Activated CD4-positive, alpha-beta T cell treated with anti-CD3 and anti-CD28 coated beads for 24 hours (primary cell): ENCODE measurements around the gene MTTP.

ENCODE experiments used
- DNase-seq, 2 donors: peaks; one replicate each; pipeline ENCODE4 v3.0.0-alpha.2; 2020; ENCODE audit warnings: low read depth in 2 of 2

The MTTP gene

DNA sequence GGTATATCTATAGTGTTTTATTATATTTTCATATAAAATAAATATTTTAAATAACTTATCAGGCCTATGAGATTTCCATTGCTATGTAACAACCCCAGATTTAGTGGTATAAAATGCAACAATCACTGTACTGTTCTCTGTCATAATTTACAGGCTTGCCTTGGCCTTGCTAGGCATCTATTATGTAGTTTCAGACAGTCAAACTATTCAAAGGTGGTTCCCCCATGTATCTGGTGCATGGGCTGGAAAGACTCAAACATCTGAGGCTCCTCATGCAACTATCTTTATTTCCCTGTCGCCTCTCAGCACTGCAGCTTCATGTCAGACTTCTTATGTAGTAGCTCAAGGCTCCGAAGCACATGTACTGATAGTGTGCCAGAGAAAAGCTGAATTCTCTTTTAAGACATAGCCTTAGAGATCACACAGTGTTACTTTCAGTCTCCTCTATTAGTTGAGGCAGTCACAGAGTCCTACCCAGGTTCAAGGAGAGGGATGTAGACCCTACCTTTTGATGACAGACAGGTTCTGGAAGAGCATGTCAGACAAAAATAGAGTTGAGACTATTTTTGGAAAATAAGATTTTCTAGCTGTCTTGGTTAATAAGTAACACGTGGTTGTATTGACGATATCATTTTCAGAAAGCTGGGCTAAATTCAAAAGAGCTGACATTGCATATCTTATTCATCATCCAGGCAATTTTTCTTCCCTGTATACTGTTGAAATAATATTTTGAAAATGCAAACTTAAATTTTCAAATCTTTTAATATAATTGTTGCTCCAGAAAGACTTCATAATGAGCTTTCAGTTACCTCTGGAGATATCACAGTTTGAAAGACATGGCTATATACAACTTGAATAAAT lies 19.4 kb downstream of the MTTP start:
- no peak for DNase-seq

DNA sequence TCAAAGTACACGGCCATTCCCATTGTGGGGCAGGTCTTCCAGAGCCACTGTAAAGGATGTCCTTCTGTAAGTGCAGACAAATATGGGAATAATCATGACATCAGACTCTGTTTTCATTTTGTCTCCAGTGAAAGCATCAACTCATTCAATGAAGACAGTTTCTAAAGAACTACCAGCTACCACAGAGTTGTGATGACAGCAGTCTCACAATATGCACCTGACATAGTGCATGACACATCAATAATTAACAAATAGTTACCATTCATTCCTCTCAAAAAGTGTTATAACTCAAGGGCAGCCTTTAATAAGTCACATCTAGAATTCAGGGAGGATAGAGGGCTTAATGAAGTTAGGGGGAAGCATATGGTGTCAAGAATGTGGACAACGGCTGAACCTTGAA lies 20.2 kb downstream of the MTTP start:
- no peak for DNase-seq

DNA sequence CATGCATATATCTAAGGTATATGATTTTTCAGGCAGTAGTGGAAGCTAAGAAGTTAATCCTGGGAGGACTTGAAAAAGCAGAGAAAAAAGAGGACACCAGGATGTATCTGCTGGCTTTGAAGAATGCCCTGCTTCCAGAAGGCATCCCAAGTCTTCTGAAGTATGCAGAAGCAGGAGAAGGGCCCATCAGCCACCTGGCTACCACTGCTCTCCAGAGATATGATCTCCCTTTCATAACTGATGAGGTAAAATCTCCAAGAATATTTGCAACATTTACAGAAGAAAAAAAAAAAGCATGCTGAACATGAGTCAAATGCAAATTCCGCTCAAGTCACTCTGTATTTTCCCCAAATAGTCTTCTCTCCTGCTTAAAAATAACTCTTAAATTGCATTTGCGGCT lies 32.1 kb downstream of the MTTP start:
- DNase-seq, result no peak

DNA sequence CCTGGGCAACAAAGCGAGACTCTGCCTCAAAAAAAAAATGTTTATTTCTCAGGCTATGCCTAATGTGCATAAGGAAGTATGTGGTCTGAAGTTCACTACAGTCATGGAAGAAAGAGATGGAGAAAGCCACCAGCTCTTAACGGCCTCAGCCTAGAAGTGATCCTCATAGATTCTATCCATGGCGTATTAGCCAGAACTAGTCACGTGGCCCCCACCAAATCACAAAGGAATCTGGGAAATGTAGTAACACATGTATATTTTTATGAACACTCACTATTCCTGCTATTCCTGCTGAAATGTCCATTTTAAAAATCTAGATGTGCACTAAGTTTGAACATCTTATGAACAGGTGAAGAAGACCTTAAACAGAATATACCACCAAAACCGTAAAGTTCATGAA lies 33.8 kb downstream of the MTTP start:
- no peak for DNase-seq

DNA sequence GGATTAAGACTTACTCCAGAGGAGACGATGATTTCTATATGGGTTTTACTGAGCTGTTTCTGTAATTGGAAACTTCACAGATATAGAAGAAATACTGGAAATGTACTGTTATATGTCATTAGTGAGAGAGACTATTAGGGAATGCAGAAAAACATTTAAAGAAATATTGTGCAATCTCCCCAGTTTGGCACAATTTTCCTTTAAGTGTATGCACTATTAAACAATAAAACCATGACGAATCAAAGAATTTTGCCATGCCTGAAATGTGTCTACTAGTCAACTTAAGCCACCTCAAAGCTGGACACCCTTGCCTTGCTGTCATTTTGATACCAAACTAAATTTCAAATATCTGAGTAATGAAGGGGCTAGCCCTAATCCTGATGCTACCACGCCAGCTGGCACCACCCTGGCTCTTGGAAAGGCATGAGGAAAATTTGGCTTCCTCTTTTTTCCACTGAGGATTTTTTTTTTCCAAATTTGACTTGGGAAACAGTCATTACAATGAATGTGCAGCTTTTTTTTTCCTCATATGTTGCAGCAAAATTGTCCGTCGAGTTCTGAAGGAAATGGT lies 36.1 kb downstream of the MTTP start:
- no peak for DNase-seq

DNA sequence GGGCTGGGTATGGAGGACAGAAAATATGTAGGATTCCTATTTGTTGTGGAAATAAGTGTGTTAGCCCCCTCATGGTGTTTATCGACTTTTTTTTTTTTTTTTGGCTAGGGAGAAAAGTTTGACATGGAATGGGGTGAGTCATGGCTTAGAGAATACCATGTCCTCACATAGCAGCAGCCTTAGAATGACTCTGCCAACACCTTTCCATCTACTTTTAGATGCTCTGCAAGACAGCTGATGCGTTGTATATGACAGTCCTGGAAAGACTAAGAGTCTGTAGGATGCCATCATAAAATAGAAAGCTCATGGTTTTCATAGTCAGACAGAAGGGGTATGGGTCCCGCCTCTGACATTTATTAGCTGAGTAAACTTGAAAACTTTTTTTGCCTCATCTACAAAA lies 37.7 kb downstream of the MTTP start:
- no peak for DNase-seq

DNA sequence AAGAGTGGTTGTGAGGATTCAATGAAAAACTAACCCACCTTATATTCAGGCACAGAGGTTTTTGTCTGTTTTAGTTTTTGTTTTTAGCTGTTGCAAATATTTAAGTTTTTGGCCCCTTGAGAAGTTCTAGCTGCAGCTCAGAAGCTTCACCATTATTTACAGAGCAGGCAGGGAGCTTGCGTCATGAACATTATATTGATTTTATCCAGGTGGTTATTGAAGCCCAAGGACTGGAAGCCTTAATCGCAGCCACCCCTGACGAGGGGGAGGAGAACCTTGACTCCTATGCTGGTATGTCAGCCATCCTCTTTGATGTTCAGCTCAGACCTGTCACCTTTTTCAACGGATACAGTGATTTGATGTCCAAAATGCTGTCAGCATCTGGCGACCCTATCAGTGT lies 38.1 kb downstream of the MTTP start:
- DNase-seq, result no peak

DNA sequence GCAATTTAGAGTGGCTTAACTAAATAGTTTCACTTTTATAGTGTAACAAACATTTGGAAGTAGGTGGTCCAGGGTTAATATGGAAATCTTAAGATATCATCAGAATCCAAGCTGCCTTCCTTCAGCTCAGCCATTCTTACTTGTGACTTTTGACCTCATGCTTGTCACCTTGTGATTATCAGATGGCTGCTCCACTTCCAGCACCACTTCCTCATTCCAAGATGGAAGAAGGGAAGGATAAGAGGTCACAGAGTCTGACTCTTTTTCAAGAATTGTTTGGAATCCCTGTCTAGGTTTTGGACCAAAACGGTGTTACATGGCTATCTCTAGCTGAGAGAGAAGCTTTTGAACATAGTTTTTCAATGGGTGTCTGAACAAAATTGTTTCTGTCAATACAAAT lies 39.9 kb downstream of the MTTP start:
- DNase-seq, result no peak

DNA sequence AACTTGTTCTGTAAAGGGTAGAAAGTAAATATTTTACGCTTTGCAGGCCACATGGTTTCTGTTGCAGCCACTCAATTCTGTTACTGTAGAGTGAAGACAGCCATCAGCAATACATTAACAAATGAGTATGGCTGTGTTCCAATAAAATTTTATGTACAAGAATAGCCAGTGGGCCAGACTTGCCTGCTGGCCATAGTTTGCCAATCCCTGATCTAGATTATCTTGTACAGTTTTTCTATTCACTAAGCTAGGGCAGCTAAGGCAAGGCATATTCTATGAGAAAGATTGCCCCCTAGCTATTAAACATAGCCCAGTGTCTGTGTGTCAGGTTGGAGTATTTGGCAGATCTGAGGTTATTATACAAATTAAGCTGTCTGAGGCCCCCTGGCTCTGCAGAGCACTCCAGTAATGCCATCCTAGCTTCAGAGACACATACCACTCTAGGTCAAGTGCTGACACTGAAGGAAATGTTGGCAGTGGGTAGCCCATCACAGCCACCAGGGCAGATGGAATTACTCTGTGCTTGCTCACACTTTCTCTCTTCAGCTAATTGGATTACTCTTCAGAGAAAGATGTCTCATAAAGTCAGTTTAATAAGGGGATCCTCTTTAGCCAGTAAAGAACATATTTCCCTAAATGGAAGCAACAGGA lies 40.7 kb downstream of the MTTP start:
- no peak for DNase-seq

DNA sequence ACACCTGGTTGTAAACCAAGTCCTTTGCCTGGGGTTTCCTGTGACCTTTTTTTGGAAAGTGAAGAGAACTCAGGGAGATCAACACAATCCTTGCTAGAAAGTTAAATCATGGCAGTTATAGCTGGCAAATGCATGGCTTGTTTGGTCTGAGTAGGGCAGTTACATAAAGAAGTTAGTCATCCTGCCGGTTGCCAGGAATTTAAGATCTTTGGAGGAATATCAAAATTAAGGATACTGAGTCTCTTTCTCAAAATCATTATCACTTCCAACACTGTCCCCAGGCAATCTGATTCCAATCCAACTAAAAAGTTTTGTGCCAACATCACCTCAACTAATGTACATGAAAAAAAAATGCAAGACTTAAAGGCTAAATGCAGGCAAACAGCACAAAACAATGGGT lies 42.8 kb downstream of the MTTP start:
- DNase-seq, result no peak

DNA sequence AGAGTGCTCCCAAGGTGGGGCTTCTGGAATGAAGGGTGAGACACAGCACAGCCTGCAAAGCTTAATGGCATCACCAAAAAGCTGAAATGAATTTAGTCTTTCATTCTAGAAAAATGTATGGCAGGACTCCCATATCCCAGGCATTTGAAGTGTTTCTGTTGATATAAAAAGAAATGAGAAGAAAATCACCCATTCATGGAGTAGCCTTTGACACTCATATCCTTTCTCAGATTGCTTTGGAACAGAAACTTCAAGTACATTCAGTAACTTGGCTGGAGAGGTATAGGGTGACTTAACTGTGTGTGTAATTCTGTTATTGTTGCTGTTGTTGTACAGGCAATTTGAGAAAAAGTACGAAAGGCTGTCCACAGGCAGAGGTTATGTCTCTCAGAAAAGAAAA lies 47.7 kb downstream of the MTTP start:
- no peak for DNase-seq

DNA sequence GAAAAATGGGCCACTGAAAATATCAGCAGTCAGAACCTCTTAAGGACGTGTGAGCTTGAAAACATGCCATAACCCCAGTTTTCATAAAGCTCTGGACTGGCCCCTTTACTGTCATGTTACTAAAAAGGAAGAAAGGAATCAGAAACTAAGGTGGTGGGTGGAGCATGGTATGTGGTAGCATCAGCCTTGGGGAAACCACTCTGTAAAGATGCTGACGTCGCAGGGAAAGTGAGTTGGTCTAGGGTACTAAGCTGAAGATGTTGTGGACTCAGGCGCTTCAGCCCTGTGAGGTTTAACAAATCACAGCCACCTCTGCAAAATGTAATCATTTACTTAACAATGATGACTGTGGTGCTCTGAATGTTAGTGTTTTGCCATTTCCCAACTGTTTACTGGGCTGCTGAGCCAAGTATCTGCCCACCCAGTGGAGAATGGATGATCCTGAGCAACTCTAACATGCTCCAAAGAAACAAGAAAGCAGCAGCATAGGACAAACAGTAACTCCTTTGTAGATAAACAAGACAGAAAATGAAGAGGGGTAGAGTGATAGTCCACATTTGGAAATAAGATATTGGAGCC lies 49.6 kb downstream of the MTTP start:
- DNase-seq, result no peak

DNA sequence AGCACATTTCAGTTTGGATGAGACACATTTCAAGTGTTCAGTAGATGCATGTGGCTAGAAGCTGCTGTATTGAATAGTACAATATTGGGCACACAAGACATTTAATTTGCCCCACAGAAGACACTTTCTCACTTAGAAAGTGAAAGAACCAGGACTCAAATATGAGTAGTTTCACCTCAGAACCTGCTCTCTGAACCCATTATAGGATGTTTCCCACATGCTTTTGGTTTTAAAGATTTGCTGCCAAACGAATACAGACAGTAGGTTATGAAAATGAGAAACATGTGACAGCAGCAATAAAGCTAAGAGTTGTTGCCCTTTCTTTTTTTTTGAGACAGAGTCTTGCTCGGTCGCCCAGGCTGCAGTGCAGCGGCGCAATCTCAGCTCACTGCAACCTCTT lies 50.7 kb downstream of the MTTP start:
- DNase-seq, result no peak

DNA sequence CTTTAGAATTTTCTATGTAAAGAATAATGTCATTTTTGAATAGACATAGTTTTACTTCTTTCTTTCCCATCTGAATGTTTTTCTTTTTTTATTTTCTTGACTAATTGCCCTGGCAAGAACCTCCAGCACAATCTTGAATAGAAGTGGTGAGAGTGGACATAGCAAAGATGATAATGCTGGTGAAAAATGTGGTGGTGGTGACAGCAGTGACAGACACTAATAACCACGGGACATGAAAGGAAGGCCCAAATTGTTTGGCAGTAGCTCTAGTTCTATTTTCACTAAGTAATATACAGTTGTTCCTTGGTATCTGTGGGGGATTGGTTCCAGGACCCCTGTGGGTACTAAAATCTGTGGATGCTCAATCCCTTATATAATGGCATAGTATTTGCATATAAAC lies 53.4 kb downstream of the MTTP start:
- DNase-seq, result no peak

DNA sequence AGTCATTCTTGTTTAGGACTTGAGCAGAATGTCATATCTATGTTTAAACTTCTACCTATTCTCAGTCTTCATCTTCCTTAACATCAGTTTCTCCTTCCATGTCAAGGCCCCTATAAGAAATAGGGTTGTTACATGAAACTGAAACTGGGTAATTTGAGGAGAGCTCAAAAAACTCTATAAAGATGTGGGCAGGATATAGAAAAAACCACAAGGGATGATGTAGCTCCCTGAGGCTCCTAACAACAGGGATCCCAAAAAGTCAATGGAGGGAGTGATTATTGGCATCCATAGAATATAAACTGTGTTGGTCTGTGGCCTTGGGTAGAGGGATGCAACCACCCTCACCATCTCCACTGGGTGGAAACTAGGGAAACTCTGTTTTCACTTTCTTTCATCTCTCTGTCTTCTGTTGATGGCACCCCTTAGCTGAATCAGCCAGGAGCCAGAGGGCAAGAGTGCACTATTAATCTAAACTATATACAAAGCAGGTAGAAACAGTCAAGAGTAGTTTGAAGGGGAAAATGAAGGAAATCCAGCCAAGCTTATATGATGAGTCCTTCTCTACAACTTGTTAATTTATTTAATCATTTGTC lies 55.4 kb downstream of the MTTP start:
- no peak for DNase-seq

DNA sequence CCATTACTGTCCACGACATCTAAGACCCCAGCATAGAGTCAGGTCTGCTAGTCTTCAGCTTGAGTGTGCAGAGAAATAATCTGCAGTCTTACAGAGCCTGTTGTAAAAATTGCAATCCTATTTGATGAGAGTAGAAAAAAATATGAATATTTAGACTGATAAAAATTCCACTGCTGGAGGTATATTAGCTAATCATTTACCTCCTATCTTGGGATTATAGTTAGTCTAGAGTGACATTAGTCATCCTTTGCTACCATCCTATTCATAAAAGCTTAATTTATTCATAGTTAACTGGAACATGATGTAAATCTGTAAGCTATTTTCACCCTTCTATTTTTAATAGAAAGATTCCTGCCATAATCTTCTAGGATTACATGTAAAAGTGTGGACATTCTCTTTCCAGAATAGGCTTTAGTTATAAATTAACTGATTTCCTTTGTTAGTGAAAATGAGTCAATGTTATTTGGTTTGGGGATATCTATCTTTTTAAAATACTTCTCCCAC lies 56.3 kb downstream of the MTTP start:
- no peak for DNase-seq

DNA sequence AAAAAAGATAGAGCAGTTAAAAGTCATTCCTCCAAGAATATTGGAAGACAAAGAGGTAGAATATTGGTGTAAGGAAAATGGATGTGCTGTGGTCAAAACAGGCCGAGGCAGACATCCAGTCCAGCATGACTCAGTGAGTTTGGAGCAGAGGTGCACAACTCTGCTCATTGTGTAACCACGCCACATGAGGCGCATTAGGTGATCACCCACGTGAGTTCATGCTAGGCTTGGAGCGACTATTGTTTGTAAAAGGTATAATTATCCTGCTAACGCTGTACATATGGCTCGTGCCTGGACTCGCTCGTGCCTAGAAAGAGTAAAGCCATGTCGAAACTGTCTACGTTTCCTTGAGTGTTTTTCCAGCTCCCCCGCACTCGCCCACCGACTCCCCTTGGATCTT lies 59.1 kb downstream of the MTTP start:
- DNase-seq, result no peak

DNA sequence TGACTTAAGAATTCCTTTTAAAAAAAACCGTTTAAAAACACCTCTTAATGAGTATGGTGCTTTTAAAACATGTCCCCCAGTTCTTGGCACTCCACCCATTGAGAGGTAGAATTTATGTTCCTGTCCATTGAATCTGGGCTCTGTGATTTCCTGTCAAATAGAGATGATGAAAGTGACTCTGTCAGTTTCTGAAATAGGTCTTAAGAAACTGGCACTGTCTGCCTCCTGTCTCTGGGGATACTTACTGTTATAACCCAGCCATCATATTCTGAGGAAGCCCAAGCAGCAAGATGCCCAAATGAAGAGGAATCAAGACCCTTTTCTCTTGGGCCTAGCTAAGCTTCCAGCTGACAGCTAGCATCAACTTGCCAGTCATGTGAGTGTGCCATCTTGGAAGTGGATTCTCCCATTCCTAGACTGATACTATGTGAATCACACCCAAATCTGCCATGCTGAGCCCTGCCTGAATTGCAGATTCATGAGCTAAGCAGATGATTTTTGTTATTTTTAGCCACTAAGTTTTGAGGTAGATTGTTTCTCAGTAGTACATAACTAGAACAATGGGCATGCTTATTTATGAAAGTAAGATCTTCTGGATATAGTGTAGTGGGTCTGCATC lies 60.2 kb downstream of the MTTP start:
- DNase-seq, result no peak

DNA sequence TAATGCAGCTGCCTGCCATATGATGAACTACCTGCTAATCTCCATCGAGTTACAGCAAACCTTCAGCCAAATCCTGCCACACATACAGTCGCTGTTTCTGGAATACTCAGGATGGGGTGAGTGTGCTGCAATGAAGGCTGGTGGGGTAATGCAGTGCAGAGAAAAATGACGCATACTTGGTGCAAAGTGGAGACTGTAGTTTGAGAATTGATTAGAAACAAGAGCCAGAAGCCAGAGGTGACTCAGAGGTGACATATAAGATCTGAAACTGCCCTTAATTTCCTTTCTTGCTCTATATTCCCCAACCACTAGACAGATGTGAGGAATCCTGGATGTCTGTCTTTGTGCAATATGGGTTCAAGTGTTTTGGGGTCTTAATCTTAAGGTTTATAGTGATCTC lies 61.0 kb downstream of the MTTP start:
- no peak for DNase-seq

DNA sequence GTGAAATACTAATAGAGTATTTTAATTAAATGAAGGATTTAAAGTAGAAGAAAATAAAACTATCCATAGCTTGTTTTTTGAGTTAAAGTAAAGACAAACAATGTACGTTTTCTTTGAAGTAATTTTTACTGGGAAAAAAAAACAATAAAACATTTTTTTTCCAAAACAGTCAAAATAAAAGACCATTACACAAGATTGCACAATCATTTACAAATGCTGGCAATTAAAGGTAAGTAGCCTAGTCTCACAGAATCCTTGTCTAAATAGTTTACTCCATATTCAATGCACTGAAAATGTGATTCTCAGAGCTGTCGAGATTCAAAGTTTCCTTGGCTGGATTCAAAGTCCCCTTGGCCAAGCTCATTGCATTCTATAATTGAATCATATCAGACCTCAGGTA lies 61.8 kb downstream of the MTTP start:
- no peak for DNase-seq

DNA sequence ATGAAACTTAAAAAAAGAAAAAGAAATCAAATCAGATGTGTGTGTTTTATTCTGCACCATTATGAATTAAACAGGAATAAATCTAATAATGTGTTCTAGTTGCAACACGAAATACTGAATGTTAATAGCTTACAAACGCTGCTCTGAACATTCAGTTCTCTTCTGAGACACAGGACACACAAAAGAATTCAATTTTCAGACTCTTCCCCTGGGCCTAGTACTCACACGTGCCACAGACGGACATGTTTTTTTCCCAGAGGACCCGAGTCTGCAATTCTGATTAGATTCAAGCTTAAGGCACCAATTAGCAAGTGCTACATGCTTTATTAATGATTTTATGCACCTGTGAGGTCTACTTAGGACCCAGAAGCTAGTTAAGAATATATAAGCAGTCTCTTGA lies 62.5 kb downstream of the MTTP start:
- no peak for DNase-seq

DNA sequence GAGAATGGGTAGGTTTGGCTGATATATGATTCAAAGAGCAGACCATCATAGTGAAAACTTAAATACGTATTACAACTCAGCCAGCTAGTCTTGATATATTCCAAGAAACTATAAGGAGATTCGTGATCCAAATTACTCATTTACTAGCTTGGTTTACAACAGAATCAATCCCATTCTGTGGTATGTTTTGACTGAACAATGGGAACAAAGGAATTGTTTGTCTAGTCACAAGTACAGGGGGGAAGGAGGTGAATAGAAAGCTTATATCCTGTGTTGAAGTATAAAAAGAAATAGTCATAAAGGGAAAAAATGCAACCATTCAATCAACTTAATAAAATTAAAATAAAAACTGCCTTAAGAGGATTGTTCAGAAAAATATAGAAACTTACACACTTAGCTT lies 66.1 kb downstream of the MTTP start:
- DNase-seq, result no peak
